ENCODE measurements around the gene COL6A6. TPM values are rescaled to one million over a fixed set of nuclear protein-coding genes. Genes with fewer than 3 reads are reported as not detected.

Gene COL6A6
- total RNA-seq, 4 donors from 2014 or later, result 0.08 to 1.2 (median 0.19) TPM; not detected in 1

GRCh38 chr3:130557336-130558035, 40.5 kb downstream of the COL6A6 start:
- no peak for DNase-seq (ENCODE audit: low spot score in 2 of 2)
- intact Hi-C loops (cut with DNase I; ENCODE audit: low total_unique reads), result no loop called here
- no peak overlapping the region for H3K4me3 ChIP-seq (ENCODE audit: low read depth, poor library complexity, severe bottlenecking)
- TF ChIP-seq POLR2A (IDR thresholded peaks at IDR 0.05), result no peak
- no peak for TF ChIP-seq CTCF (IDR thresholded peaks at IDR 0.05)
- WGBS, 2 donors, result 40 to 43% methylated on average over 3 of the region's 3 CpGs

GRCh38 chr3:130558366-130558765, 41.4 kb downstream of the COL6A6 start:
- intact Hi-C loops (cut with DNase I; ENCODE audit: low total_unique reads), result no loop called here
- no peak overlapping the region for H3K4me3 ChIP-seq (ENCODE audit: low read depth, poor library complexity, severe bottlenecking)
- TF ChIP-seq POLR2A (IDR thresholded peaks at IDR 0.05) (no peak), CTCF (IDR thresholded peaks at IDR 0.05) (no peak)
- 94% methylated on average over 4 of the region's 4 CpGs for WGBS, 2 donors
- no peak for DNase-seq (ENCODE audit: low spot score in 2 of 2)

GRCh38 chr3:130565224-130565623, 48.2 kb downstream of the COL6A6 start:
- 85 to 88% methylated on average over 13 of the region's 13 CpGs for WGBS, 2 donors
- no peak overlapping the region for H3K4me3 ChIP-seq (ENCODE audit: low read depth, poor library complexity, severe bottlenecking)
- TF ChIP-seq POLR2A (IDR thresholded peaks at IDR 0.05) (no peak), CTCF (IDR thresholded peaks at IDR 0.05) (no peak)
- no peak for DNase-seq (ENCODE audit: low spot score in 2 of 2)
- intact Hi-C loops (cut with DNase I; ENCODE audit: low total_unique reads), result no loop called here

Other genes with a start within 250 kb of the COL6A6 start
- gene COL6A5, start 171.5 kb upstream of the COL6A6 start, total RNA-seq, result under 1 TPM in 3 of 4 donors, not detected in 1; 0.04 to 0.84 (median 0.05) TPM
- 10 to 100 TPM; 33.9 to 38.4 (median 37.6) TPM for gene PIK3R4, start 229.7 kb downstream of the COL6A6 start, total RNA-seq

Measured in lower leg skin (tissue), 4 donors.